ENCODE results near the gene ETFA.

DNA sequence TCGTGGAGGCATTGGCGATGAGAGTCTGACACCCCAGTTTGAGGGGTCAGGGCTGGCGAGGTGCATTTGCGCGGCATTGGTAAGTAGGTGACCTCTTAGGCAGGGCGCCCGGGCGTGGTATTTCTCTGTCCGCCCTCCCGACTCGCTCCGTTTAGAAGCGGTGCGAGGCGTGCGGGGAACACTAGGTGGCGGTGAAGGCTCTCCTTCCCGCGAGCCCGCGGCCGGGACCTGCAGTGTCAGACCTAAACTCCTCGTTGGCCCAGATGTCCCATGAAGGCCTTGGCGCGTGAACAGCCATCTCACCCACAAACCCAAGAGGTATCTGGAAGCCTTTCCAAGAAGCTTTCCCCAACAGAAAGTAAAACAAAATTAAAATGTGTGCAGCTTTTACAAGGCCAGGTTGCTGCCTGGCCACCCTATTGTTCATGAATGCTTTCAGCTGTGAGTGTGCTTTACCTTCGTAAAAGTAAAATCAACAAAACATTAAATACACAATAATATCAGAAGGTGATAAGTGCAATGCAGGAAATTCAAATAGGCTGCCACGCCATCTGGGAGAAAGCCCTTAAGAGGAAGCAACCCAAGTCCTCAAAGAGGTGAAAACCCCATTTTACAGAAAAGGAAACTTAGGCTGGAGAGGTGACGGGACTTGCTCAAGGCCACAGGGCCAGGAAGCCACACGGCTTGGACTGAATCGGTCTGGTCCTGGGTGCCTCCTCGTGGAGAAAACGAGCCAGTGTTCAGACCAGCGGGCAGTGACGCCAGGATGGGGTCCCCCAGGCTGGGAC lies 120.3 kb downstream of the ETFA start:
- TF ChIP-seq, protein P1, sequence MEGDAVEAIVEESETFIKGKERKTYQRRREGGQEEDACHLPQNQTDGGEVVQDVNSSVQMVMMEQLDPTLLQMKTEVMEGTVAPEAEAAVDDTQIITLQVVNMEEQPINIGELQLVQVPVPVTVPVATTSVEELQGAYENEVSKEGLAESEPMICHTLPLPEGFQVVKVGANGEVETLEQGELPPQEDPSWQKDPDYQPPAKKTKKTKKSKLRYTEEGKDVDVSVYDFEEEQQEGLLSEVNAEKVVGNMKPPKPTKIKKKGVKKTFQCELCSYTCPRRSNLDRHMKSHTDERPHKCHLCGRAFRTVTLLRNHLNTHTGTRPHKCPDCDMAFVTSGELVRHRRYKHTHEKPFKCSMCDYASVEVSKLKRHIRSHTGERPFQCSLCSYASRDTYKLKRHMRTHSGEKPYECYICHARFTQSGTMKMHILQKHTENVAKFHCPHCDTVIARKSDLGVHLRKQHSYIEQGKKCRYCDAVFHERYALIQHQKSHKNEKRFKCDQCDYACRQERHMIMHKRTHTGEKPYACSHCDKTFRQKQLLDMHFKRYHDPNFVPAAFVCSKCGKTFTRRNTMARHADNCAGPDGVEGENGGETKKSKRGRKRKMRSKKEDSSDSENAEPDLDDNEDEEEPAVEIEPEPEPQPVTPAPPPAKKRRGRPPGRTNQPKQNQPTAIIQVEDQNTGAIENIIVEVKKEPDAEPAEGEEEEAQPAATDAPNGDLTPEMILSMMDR (conservative IDR thresholded peaks at IDR 0.05 in 1 of 2, IDR thresholded peaks at IDR 0.05 in 1 of 2; ENCODE audit: extremely low read depth in 1 of 2, insufficient read depth in 1 of 2, low read depth in 1 of 2, low read length in 2 of 2): peak; percentile 85 to 93
- TF ChIP-seq EZH2 (IDR thresholded peaks at IDR 0.05; ENCODE audit: borderline replicate concordance, low read length): no peak
